ENCODE data around the gene COL10A1.

COL10A1 gene

GRCh38 chr6:116090251-116090650 lies 35.7 kb downstream of the COL10A1 start:
- no peak for DNase-seq (ENCODE audit: low read depth)
- TF ChIP-seq POLR2A (IDR thresholded peaks at IDR 0.05; ENCODE audit: extremely low read depth, insufficient read length): no peak
- TF ChIP-seq MYC (IDR thresholded peaks at IDR 0.05; ENCODE audit: low read depth, low read length): no peak
- no peak for TF ChIP-seq MAX (IDR thresholded peaks at IDR 0.05; ENCODE audit: low read depth, low read length)
- no peak for TF ChIP-seq CTCF (IDR thresholded peaks at IDR 0.05; ENCODE audit: low read depth, low read length)

GRCh38 chr6:116088946-116089345 lies 37.0 kb downstream of the COL10A1 start:
- H3K4me3 ChIP-seq (ENCODE audit: low read depth, low read length): no peak overlapping the region
- no peak for DNase-seq (ENCODE audit: low read depth)
- TF ChIP-seq MAX (IDR thresholded peaks at IDR 0.05; ENCODE audit: low read depth, low read length) (no peak), MYC (IDR thresholded peaks at IDR 0.05; ENCODE audit: low read depth, low read length) (no peak), CTCF (IDR thresholded peaks at IDR 0.05; ENCODE audit: low read depth, low read length) (no peak), POLR2A (IDR thresholded peaks at IDR 0.05; ENCODE audit: extremely low read depth, insufficient read length) (no peak)

More at GRCh38 chr6:116090251-116090650, 35.7 kb downstream of the COL10A1 start:
- no peak overlapping the region for H3K4me3 ChIP-seq (ENCODE audit: low read depth, low read length)

- TF ChIP-seq MYC (IDR thresholded peaks at IDR 0.05; ENCODE audit: low read depth, low read length): no peak
- no peak for TF ChIP-seq POLR2A (IDR thresholded peaks at IDR 0.05; ENCODE audit: extremely low read depth, insufficient read length)
- TF ChIP-seq MAX (IDR thresholded peaks at IDR 0.05; ENCODE audit: low read depth, low read length): no peak
- TF ChIP-seq CTCF (IDR thresholded peaks at IDR 0.05; ENCODE audit: low read depth, low read length): no peak
- H3K4me3 ChIP-seq (ENCODE audit: low read depth, low read length): no peak overlapping the region
- no peak for DNase-seq (ENCODE audit: low read depth)
These were observed 38.4 kb downstream of the COL10A1 start for GRCh38 chr6:116087437-116088027.

- no peak overlapping the region for H3K4me3 ChIP-seq (ENCODE audit: low read depth, low read length)
- DNase-seq (ENCODE audit: low read depth): no peak
- TF ChIP-seq MYC (IDR thresholded peaks at IDR 0.05; ENCODE audit: low read depth, low read length) (no peak), CTCF (IDR thresholded peaks at IDR 0.05; ENCODE audit: low read depth, low read length) (no peak), POLR2A (IDR thresholded peaks at IDR 0.05; ENCODE audit: extremely low read depth, insufficient read length) (no peak), MAX (IDR thresholded peaks at IDR 0.05; ENCODE audit: low read depth, low read length) (no peak)
These were observed 41.6 kb downstream of the COL10A1 start for GRCh38 chr6:116084284-116084683.

- no peak overlapping the region for H3K4me3 ChIP-seq (ENCODE audit: low read depth, low read length)
- no peak for DNase-seq (ENCODE audit: low read depth)
- TF ChIP-seq POLR2A (IDR thresholded peaks at IDR 0.05; ENCODE audit: extremely low read depth, insufficient read length): no peak
- TF ChIP-seq MYC (IDR thresholded peaks at IDR 0.05; ENCODE audit: low read depth, low read length): no peak
- TF ChIP-seq CTCF (IDR thresholded peaks at IDR 0.05; ENCODE audit: low read depth, low read length): no peak
- no peak for TF ChIP-seq MAX (IDR thresholded peaks at IDR 0.05; ENCODE audit: low read depth, low read length)
These were observed 42.9 kb downstream of the COL10A1 start for GRCh38 chr6:116083052-116083451.

Measured in NB4 (cell line).